Progenitor cell of endocrine pancreas (in vitro differentiated cells): ENCODE measurements around the gene CRYL1. TPM values are rescaled to one million over a fixed set of nuclear protein-coding genes. Genes with fewer than 3 reads are reported as not detected.

ENCODE experiments used
- DNase-seq: peaks from one replicate; pipeline ENCODE4 v3.0.0; 2021; ENCODE audit warnings: low spot score; ENCODE audit not compliant: unreplicated experiment
- H3K27ac Mint-ChIP-seq: 2 replicates; pipeline ENCODE4 v1.8.0; 2021; ENCODE audit warnings: mild to moderate bottlenecking, moderate library complexity, mixed read lengths
- H3K27me3 Mint-ChIP-seq: 2 replicates; pipeline ENCODE4 v1.8.0; 2021; ENCODE audit warnings: mixed read lengths
- H3K36me3 Mint-ChIP-seq: 2 replicates; pipeline ENCODE4 v1.8.0; 2022; ENCODE audit warnings: mixed read lengths; ENCODE audit not compliant: insufficient read depth
- H3K4me1 Mint-ChIP-seq: 2 replicates; pipeline ENCODE4 v1.8.0; 2021; ENCODE audit warnings: low read depth, mixed read lengths
- H3K4me3 Mint-ChIP-seq: 2 replicates; pipeline ENCODE4 v1.8.0; 2021; ENCODE audit warnings: low read depth, mild to moderate bottlenecking, moderate library complexity, mixed read lengths
- H3K9me3 Mint-ChIP-seq: 2 replicates; pipeline ENCODE4 v1.8.0; 2021; ENCODE audit warnings: low read depth, mixed read lengths
- total RNA-seq: library from RNA; stranded (reverse); gene quantifications from 2 replicates; pipeline ENCODE4 v1.2.1, GENCODE V29; 2021
- TF ChIP-seq, protein P1 (sequence below): fragments of 200-600 bp; sonication (generic); IDR thresholded peaks from one replicate; pipeline ENCODE4 v1.5.0; 2021; ENCODE audit warnings: antibody characterized with exemption, mild to moderate bottlenecking; ENCODE audit not compliant: unreplicated experiment

Gene CRYL1
- total RNA-seq, 1 donor from 2014 or later: 11.7 TPM

DNA sequence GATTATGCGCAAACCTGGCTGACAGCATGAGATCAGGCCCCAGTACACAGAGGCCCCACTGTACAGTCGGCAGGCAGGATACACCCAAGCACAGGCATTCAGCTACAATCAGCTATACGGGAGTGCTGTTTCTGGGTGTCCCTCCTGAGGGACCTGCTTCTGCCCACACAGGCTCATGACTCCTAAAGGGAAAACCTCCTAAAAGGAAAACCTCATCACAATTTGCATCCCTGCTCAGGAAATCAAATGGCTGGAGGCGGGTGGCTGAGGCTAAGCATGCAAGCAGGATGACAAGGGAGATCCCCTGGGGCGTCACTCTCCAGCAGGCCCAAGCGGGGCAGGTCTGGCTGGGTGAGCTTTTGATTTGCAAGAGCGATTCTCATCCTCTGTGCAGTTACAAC lies 99.8 kb downstream of the CRYL1 start:
- no peak for DNase-seq
- Mint-ChIP-seq H3K36me3 (peaks cover 4% of the 10 kb centered on the region), H3K27ac (no peak overlapping the region), H3K4me3 (no peak overlapping the region), H3K27me3 (no peaks in the 10 kb centered on the region), H3K4me1 (peaks cover 2% of the 10 kb centered on the region), H3K9me3 (peaks cover 7% of the 10 kb centered on the region)
- TF ChIP-seq, protein P1, sequence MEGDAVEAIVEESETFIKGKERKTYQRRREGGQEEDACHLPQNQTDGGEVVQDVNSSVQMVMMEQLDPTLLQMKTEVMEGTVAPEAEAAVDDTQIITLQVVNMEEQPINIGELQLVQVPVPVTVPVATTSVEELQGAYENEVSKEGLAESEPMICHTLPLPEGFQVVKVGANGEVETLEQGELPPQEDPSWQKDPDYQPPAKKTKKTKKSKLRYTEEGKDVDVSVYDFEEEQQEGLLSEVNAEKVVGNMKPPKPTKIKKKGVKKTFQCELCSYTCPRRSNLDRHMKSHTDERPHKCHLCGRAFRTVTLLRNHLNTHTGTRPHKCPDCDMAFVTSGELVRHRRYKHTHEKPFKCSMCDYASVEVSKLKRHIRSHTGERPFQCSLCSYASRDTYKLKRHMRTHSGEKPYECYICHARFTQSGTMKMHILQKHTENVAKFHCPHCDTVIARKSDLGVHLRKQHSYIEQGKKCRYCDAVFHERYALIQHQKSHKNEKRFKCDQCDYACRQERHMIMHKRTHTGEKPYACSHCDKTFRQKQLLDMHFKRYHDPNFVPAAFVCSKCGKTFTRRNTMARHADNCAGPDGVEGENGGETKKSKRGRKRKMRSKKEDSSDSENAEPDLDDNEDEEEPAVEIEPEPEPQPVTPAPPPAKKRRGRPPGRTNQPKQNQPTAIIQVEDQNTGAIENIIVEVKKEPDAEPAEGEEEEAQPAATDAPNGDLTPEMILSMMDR: no peak

DNA sequence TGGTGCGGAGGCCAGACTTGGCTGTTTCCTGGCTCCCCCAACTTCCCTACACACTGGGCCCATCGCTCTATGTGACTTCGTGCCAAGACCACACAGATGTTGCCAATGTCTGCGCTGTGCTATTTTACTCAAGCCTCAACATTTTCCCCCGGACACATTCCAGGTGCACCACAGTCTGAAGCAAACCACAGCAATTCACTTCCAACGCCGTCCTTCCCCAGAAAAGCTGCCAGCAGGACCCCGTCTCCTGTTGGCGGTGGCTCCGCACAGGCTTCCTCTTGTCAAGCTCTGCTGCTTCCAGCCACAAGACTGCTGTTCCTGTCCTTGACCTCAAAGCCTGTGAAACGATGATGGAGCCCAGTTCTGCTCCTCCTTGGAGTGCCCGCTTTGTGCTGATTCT lies 100.7 kb downstream of the CRYL1 start:
- no peak for DNase-seq
- Mint-ChIP-seq H3K4me1 (peaks cover 2% of the 10 kb centered on the region), H3K4me3 (no peak overlapping the region), H3K27ac (no peak overlapping the region), H3K9me3 (peaks cover 7% of the 10 kb centered on the region), H3K36me3 (peaks cover 4% of the 10 kb centered on the region), H3K27me3 (no peaks in the 10 kb centered on the region)
- TF ChIP-seq, protein P1: no peak

DNA sequence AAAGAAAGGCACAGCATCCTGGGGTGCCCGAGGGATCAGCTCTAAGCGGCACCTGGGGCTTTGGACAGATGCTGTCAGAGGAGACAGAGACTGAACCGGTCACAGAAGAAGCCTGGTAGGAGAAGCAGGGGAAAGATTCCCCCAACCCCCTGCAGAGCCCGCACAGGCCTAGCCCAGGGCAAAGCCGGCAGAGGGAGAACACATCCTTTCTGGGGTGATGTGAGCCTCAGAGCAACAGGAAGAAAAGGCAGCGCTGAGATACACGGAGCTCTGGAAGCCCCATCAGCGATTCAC lies 101.2 kb downstream of the CRYL1 start:
- Mint-ChIP-seq H3K4me1 (peaks cover 2% of the 10 kb centered on the region), H3K27ac (no peak overlapping the region), H3K27me3 (no peaks in the 10 kb centered on the region), H3K36me3 (peaks cover 4% of the 10 kb centered on the region), H3K4me3 (no peak overlapping the region), H3K9me3 (peaks cover 7% of the 10 kb centered on the region)
- TF ChIP-seq, protein P1: no peak
- DNase-seq: no peak

DNA sequence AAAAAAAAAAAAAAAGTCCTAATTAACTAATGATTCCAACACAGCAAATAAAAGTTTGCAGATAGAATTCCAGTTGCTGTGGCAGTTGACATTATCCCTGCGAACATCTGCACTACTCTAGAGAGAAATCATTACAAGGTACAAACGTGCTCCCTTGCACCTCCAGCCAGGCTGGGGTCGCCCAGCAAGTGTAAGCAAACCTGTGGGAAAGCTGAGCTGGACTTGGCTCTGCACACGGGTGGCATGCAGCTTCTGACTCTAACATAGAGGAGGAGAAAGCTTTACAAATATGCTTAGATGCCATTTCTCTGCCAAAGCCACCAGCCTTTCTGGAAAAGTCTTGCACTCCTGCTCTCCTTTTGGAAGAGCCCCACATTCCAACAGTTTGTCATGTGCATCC lies 103.3 kb downstream of the CRYL1 start:
- no peak overlapping the region for H3K27ac Mint-ChIP-seq
- TF ChIP-seq, protein P1: no peak
- no peaks in the 10 kb centered on the region for H3K27me3 Mint-ChIP-seq
- H3K9me3 Mint-ChIP-seq: peaks cover 7% of the 10 kb centered on the region
- H3K36me3 Mint-ChIP-seq: peaks cover 4% of the 10 kb centered on the region
- DNase-seq: no peak
- no peak overlapping the region for H3K4me3 Mint-ChIP-seq
- H3K4me1 Mint-ChIP-seq: no peaks in the 10 kb centered on the region

DNA sequence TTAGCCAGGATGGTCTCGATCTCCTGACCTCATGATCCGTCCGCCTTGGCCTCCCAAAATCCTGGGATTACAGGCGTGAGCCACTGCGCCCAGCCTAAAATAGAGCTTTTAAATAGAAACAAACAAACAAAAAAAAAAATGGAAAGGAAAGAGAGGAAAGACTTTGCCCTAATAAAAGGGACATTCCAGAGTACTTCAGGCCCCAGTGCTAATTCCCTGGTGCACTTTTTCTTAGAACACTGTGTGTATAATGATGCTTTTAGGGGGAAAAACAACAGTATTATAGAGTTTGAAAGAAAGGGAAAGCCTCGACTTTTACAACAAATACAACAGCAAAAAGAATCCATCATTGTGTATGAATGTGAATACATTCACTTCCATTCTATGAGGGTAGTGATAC lies 104.7 kb downstream of the CRYL1 start:
- no peak overlapping the region for H3K27ac Mint-ChIP-seq
- peaks cover 2% of the 10 kb centered on the region for H3K27me3 Mint-ChIP-seq
- TF ChIP-seq, protein P1: no peak
- DNase-seq: no peak
- no peak overlapping the region for H3K4me3 Mint-ChIP-seq
- H3K9me3 Mint-ChIP-seq: peaks cover 7% of the 10 kb centered on the region
- H3K36me3 Mint-ChIP-seq: peaks cover 4% of the 10 kb centered on the region
- no peaks in the 10 kb centered on the region for H3K4me1 Mint-ChIP-seq

DNA sequence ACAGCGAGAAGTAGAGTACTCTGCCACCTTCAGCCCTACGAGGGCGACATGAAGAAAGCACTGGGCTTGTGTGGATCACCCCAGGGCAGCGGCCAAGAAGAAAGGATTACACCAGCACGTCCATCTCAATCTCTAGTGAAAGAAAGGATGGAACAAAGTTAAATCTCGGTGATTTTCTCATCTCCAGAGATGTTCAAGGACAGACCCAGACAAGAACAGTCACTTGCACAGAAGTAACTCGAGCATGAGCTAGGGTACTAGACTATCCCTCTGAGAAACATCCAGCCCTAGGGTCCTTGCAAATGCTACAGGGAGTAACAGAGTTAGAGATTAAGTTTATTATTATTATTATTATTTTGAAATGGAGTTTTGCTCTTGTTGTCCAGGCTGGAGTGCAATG lies 106.7 kb downstream of the CRYL1 start:
- H3K27me3 Mint-ChIP-seq: peaks cover 13% of the 10 kb centered on the region
- peaks cover 7% of the 10 kb centered on the region for H3K9me3 Mint-ChIP-seq
- peaks cover 3% of the 10 kb centered on the region for H3K36me3 Mint-ChIP-seq
- peaks cover 1% of the 10 kb centered on the region for H3K4me1 Mint-ChIP-seq
- no peak overlapping the region for H3K27ac Mint-ChIP-seq
- no peak overlapping the region for H3K4me3 Mint-ChIP-seq
- TF ChIP-seq, protein P1: no peak
- DNase-seq: no peak
